ENCODE measurements around the gene STIM2.

Gene STIM2

DNA sequence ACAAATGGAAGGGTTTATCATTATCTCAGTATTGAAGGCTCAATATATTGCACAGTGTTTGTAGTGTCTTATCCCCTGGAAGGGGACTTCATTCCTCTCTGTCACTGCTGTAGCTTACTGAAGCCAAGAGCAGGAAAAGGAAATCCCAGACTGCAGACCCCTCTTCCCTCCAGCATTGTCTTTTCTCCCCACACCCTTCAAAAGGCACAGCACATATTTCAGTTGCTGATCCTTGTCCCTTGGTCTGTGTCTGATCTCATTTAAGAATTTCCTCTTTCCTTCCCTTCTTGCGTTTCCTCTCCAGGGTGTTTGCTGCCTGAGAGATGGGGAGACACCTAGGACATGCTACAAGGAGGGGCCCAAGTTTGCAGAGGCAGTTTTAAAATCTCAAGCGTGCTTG, 40.1 kb downstream of the STIM2 start:
- H3K27ac ChIP-seq = no peak overlapping the region
- TF ChIP-seq ZFX (IDR thresholded peaks at IDR 0.05) = no peak
- TF ChIP-seq CTCF (conservative IDR thresholded peaks at IDR 0.05) = no peak

GRCh38 chr4:26905172-26905571, 44.5 kb downstream of the STIM2 start:
- H3K27ac ChIP-seq = no peak overlapping the region
- TF ChIP-seq ZFX (IDR thresholded peaks at IDR 0.05) (no peak), CTCF (conservative IDR thresholded peaks at IDR 0.05) (no peak)

DNA sequence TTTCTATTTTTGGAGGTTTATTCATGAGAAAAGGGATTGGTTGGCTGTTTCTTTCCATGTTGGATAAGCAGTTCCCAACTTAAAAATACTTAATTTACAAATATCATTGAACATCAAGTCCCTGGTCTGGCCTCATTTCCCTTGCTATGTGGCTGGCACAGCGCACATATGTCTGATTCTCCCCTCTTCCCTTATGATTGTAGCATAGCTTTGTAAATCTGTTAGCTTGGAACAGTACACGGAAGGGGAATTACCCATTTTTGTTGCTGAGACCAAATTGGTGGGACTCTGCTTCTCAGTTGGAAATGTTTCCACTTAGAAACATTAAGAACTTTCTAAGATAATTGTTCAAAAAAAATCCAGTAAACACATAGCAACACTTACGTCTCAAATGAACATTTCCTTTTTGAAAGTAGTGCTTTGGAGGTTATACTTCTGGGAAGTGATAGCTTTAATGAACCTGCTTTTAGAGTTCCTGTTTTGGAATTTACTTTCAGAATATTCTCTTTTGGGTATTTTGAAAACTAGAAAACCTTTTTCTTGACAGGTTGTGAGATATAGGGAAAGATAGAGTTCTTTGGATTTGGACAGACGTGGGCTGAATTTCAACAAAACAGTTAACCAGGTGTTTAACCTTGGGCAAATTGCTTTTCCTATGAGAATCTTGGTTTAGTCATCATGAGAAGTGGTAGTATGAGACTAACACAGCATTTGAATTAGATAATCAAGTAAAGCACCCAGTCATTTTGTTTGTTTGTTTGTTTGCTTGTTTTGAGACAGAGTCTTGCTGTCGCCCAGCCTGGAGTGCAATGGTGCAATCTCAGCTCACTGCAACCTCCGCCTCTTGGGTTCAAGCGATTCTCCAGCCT, 47.3 kb downstream of the STIM2 start:
- TF ChIP-seq ZFX (IDR thresholded peaks at IDR 0.05) (no peak), CTCF (conservative IDR thresholded peaks at IDR 0.05) (no peak)
- no peak overlapping the region for H3K27ac ChIP-seq

DNA sequence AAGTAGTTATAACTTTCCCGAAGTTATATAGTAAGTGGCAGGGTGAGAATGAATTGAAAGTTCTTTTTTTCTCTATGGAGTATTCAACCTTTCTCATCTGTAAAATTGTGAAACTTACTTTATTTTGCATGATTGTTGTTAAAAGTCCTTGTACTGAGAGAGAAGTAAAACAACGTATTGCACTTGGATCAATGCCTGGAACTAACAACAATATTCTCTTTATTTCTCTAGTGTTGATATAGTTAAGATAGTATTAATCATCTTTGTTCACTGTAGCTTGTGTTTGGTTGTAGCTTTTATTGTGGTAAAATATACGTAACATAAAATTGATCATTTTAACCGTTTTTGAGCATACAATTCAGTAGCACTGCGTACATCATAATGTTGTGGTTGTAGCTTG, 48.7 kb downstream of the STIM2 start:
- TF ChIP-seq ZFX (IDR thresholded peaks at IDR 0.05) = no peak
- TF ChIP-seq CTCF (conservative IDR thresholded peaks at IDR 0.05) = no peak
- H3K27ac ChIP-seq = no peak overlapping the region

DNA sequence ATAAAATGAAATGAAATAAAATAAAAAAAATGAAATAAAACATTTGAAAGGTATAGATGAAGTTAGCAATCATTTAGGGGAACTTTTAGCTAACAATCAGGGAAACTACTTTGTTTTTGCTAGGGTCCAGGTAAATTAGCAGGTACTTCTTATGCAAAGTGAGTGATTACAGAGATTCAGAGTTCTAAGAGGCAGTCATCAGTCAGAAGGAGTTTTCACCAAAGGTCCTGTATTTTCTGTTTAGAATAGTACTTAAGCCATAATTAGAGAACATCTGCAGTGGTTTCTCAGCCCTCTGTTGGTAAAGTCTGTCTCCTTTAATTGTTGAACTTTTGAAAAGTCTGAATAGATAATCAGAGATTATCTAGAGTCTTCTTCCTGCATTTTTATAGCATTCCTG, 50.6 kb downstream of the STIM2 start:
- TF ChIP-seq CTCF (conservative IDR thresholded peaks at IDR 0.05) (no peak), ZFX (IDR thresholded peaks at IDR 0.05) (no peak)

GRCh38 chr4:26912069-26912468, 51.4 kb downstream of the STIM2 start:
- H3K27ac ChIP-seq = no peak overlapping the region
- TF ChIP-seq ZFX (IDR thresholded peaks at IDR 0.05) (no peak), CTCF (conservative IDR thresholded peaks at IDR 0.05) (no peak)

More for the DNA sequence above, 50.6 kb downstream of the STIM2 start:
- H3K27ac ChIP-seq = no peak overlapping the region

DNA sequence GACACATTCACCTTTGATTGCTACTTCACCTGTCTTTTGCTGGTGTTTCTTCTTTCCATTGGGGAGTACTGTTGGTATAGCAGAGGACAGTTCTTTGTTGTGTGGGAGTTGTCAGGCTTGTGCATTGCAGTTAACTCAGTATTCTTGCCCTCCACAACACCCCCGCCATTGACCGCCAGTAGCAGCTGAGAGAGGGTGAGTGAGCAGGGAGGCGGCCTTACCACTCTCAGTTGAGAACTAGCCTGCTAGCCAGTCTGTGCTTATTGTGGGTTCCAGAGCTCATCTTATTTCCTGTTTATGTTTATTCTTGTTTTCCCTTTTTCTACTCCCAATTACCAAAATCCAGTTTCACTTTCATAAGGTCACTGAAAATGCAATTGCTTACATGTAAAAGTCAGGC, 52.2 kb downstream of the STIM2 start:
- no peak for TF ChIP-seq CTCF (conservative IDR thresholded peaks at IDR 0.05)
- TF ChIP-seq ZFX (IDR thresholded peaks at IDR 0.05) = no peak
- no peak overlapping the region for H3K27ac ChIP-seq

Data from C4-2B (cell line).